HG02571 (cell line): ENCODE data around the gene C3orf33.

Experiments
- ATAC-seq: cut with Tn5 transposase; IDR thresholded peaks from one replicate; pipeline ENCODE4 v1.9.1; 2021; ENCODE audit warnings: mild to moderate bottlenecking, moderate library complexity; ENCODE audit not compliant: unreplicated experiment

Gene C3orf33

DNA sequence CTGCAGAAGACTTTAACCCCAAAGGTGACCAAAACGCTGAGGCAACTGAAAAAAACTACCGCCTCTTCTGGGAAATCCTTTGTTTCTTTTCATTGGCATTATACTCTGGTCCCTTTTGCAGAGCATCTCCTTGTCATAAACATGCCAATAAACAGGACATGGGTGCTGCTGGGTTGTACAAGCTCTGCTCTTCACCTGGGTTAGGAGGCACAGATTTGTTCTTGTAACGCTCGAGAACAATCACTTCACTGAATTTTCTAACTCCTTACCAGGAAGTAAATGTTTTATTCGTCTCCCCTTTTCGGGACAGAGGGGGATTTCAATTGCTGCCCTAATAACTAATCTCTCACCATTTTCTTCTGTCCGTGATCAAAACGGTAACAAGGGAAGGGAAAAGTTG is 62.5 kb downstream of the C3orf33 start:
- ATAC-seq, result no peak

DNA sequence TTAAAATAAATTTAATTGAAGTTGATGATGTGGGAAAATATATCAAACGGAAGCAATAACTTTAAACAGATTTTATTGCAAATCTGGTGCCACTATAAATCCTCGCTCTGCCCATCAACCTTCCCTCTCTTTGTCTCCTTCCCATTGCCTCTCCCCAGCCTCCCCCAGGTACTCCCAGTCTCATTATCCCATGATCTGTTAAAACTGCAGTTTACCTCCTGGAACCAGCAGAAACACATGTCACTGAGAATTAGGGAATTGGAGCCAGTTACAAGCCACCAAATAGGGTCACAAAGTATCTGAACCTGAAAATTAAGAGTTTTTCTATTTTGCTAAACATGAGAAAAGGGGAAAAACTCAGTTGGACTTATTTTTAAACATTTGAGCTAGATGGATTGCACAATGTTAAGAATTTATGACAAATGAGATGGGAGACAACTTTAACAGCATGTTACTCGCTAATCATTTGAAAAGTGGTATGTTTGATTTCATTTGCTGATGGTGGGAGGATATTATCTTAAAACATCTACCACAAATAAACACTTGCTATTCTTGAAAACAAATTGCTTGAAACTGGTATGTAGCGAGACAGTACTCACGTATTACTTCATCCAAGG is 63.6 kb downstream of the C3orf33 start:
- no peak for ATAC-seq

DNA sequence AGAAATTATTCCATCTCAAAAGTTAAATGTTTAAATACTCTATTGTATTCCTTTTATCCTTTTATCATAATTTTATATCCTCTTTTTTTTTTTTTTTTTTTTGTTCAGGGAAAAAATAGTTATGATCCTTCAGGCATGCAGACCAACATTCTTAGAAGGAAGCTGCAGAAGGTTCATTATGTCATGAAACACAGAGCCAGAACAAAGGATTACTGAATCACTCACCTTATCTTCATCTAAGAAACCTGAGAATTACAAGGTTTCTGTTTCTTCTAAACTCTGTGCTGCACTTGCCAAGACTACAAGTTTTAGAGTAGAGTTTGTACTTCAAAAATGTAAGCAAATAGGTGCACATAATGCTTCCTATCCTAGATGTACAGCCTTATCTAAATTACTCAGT is 64.5 kb downstream of the C3orf33 start:
- no peak for ATAC-seq

DNA sequence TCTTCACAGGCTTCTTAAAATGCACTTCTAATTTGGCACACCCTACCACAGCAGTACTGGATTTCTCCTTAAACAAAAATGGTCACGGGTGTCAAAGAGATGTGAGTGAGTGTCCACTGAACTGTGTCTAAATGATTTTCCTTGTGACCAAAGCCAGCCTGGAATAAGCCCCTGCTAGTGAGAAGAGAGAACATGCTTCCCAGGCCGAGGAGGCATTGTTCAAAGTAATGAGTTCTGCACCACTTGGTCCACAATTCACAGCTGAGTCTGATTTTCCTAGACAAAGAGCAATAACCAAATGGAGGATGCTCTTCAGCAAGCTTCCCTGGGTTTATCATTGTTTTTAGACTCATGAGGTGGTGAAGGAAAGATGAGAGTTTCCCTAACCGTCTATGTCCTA is 65.0 kb downstream of the C3orf33 start:
- no peak for ATAC-seq

DNA sequence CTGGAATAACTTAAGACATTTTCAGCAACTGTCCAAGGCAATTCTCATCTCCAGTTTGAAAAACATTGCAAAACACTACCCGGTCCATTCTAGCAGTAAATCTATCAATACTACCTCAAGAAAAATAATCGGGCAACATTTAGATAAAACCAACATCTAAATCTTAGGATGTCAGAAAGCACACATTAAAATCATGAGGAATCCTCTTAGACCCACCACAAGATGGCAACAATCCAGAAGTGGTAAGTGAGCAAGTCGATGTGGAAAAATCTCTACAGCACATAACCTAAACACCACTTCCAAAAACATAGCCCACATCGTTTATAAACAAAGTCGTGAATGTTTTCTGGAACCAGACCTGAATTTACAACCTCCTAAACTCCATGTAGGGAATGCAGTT is 66.9 kb downstream of the C3orf33 start:
- ATAC-seq, result no peak

DNA sequence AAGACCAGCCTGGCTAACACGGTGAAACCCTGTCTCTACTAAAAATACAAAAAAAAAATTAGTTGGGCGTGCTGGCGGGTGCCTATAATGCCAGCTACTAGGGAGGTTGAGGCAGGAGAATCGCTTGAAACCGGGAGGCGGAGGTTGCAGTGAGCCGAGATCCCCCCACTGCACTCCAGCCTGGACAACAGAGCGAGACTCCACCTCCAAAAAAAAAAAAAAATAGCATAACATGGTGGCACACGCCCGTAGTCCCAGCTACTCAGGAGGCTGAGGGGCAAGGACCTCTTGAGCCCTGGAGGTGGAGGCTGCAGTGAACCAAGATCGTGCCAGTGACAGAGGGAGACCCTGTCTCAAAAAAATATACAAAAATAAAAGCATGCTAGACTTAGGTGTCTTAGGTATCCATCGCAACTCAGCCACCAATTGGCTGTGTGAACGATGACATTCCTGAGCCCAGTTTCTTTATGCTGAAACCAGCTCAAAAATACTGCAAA is 67.5 kb downstream of the C3orf33 start:
- no peak for ATAC-seq

DNA sequence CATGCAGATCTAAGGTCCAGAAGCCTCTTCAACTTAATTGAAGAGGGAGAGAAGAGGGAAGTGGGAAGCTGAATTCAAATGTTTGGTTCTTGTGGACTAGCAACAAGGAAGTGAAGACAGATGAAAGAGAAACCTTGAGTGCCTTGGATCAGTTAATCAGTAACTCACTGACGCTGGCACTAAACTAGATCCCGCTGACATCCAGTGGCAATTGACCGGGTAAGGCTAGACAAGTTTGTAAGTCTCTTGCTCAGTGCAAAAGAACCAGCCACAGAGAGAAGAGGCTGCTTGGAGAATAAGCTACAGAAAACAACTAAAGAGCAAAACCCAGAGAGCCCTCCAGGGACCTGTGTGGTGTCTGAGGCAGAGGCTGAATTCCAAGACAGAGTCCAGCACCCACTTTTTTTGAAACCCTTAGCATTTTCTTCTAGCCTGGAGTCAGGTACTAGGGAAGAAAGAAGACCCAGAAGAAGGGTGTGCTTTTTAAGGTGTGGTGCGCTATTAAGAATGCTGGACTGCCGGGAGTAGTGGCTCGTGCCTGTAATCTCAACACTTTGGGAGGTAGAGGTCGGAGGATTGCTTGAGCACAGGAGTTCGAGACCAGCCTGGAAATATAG is 68.1 kb downstream of the C3orf33 start:
- ATAC-seq, result peak; percentile 93

DNA sequence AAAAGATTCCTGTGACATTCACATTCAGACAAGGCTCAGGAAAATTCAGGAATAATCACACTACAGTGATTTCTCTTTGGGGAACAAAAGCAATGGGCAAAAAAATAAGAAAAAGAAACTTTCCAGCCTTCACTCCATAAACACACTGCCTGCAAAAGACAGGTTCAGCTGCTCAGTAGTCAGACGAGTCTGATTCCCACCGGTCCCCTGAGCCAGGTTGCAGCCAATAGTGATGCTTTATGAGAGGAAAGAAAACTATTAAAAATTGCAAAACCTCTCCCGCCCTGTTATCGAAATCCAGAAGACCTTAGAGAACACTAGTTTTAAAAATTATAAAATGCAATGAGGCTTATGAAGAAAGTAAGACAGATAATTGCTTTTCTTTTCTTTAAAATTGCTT is 69.7 kb downstream of the C3orf33 start:
- ATAC-seq, result no peak

DNA sequence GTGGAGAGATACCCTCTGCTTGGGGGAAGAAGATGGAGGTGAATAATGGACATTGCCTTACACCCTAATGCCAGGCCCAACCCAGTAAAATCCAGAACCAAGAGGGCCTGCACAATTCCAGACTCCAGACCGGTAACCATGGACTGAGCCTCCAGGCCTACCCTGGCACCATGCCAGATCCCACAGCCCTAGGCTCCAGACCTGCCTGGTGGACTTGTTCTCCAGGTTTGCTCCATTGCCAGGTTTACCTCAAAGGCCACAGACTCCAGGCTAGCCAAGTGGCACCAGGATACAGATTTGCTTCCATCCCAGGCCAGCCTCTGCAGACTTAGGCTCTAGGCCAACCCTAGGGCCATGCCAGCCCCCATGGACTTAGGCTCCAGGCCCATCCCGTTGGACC is 75.2 kb downstream of the C3orf33 start:
- ATAC-seq, result no peak

DNA sequence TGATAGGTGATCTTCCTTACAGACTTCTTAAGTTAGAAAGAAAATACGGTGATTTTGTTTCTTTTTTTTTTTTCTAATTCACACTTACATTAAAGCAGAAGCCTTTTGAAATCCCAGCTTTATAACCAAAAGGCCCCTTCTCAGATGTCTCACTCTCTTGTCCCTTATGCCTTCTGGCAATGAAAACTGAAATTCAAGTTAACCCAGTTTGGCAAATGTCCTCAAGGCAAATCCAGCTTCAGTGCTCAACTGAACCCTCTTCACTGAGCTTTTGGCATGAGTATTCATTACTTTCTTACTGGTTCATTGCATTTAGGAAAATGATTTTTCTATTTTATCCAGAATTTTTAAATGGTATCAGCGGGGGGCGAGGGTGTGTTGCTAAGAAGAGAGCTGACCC is 78.2 kb downstream of the C3orf33 start:
- ATAC-seq, result no peak

DNA sequence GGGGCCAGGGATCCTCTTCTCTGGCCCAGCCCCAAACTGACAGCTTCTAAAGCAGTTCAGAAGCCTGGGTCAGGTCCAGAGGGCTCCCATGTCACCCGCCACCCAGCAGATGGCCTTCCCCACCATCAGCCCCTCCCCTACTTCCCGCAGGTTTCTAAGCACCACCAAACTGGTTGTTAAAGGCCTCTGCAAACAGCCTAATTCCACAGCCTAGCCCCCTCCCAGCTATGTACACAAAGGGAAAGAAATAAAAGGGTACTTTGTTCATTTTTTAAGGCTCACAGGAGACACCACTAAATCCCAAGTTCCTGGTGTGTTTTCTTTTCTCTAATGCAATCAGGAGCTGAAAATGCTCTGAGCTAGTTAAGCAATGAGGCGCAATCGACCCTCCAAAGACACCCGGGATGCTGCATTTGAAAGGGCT is 91.8 kb downstream of the C3orf33 start:
- no peak for ATAC-seq
